SK-N-SH treated with all-trans-retinoic acid at 6 μM for 48 hours (cell line): ENCODE results near the gene RBM22.

Experiments used
- ATAC-seq: fragments of 200-7000 bp; cut with Tn5 transposase; 3 replicates; pipeline ENCODE4 v1.9.1; 2020; ENCODE audit warnings: mild to moderate bottlenecking, moderate library complexity
- ARNTL ChIP-seq: fragments of 450-650 bp; formaldehyde crosslinking; IDR thresholded peaks from 2 replicates; pipeline ENCODE4 v1.5.0; 2020; ENCODE audit warnings: low read depth, mild to moderate bottlenecking, moderate library complexity, borderline replicate concordance
- BACH2 ChIP-seq: fragments of 250-450 bp; sonication (Bioruptor Pico); IDR thresholded peaks from 2 replicates; pipeline ENCODE4 v1.9.0; 2021; ENCODE audit warnings: mild to moderate bottlenecking, borderline replicate concordance
- CSDC2 ChIP-seq: fragments of 250-450 bp; sonication (Bioruptor Pico); IDR thresholded peaks from 2 replicates; pipeline ENCODE4 v1.5.0; 2020; ENCODE audit warnings: mild to moderate bottlenecking, moderate library complexity
- ESRRG ChIP-seq: fragments of 250-450 bp; sonication (Bioruptor Pico); IDR thresholded peaks from 2 replicates; pipeline ENCODE4 v1.6.1; 2021; ENCODE audit warnings: mild to moderate bottlenecking
- GLIS3 ChIP-seq: fragments of 250-450 bp; sonication (Bioruptor Pico); IDR thresholded peaks from 2 replicates; pipeline ENCODE4 v1.5.0; 2020; ENCODE audit warnings: mild to moderate bottlenecking, moderate library complexity
- ISL1 ChIP-seq: fragments of 250-450 bp; sonication (Bioruptor Pico); IDR thresholded peaks from 2 replicates; pipeline ENCODE4 v2.1.2; 2022; ENCODE audit warnings: mild to moderate bottlenecking, moderate library complexity
- PPARA ChIP-seq: fragments of 250-450 bp; sonication (Bioruptor Pico); IDR thresholded peaks from 2 replicates; pipeline ENCODE4 v1.5.0; 2020; ENCODE audit warnings: mild to moderate bottlenecking, borderline replicate concordance
- RARB ChIP-seq: fragments of 250-450 bp; sonication (Bioruptor Pico); IDR thresholded peaks from 2 replicates; pipeline ENCODE4 v1.8.0; 2021; ENCODE audit warnings: mild to moderate bottlenecking, moderate library complexity
- SNAI2 ChIP-seq: fragments of 250-450 bp; sonication (Bioruptor Pico); IDR thresholded peaks from 2 replicates; pipeline ENCODE4 v1.5.0; 2020; ENCODE audit warnings: mild to moderate bottlenecking, moderate library complexity
- TCF4 ChIP-seq: fragments of 250-450 bp; sonication (Bioruptor Pico); IDR thresholded peaks from 2 replicates; pipeline ENCODE4 v1.8.0; 2021; ENCODE audit warnings: mild to moderate bottlenecking, moderate library complexity, borderline replicate concordance
- TOX ChIP-seq: fragments of 250-450 bp; sonication (Bioruptor Pico); IDR thresholded peaks from 2 replicates; pipeline ENCODE4 v1.8.0; 2021; ENCODE audit warnings: mild to moderate bottlenecking, moderate library complexity, borderline replicate concordance
- ZC3H10 ChIP-seq: fragments of 250-450 bp; sonication (Bioruptor Pico); IDR thresholded peaks from 2 replicates; pipeline ENCODE4 v1.5.1; 2021; ENCODE audit warnings: mild to moderate bottlenecking, moderate library complexity
- ZFP3 ChIP-seq: fragments of 250-450 bp; sonication (Bioruptor Pico); IDR thresholded peaks from 2 replicates; pipeline ENCODE4 v1.5.0; 2020; ENCODE audit warnings: mild to moderate bottlenecking, moderate library complexity
- ZFP30 ChIP-seq: fragments of 450-650 bp; formaldehyde crosslinking; IDR thresholded peaks from 2 replicates; pipeline ENCODE4 v1.5.0; 2022; ENCODE audit warnings: mild to moderate bottlenecking, moderate library complexity
- ZNF565 ChIP-seq: fragments of 450-650 bp; formaldehyde crosslinking; conservative IDR thresholded peaks from 2 replicates; pipeline ENCODE4 v1.5.0; 2020; ENCODE audit warnings: low read depth, mild to moderate bottlenecking, moderate library complexity
- ZNF8 ChIP-seq: fragments of 450-650 bp; formaldehyde crosslinking; IDR thresholded peaks from 2 replicates; pipeline ENCODE4 v1.5.0; 2020; ENCODE audit warnings: mild to moderate bottlenecking, moderate library complexity
- TF ChIP-seq, protein P1 (sequence below): fragments of 250-450 bp; sonication (Bioruptor Pico); IDR thresholded peaks from 2 replicates; pipeline ENCODE4 v1.8.0; 2020; ENCODE audit warnings: mild to moderate bottlenecking, moderate library complexity, borderline replicate concordance
- TF ChIP-seq, protein P2 (sequence below): fragments of 250-450 bp; sonication (Bioruptor Pico); IDR thresholded peaks from 2 replicates; pipeline ENCODE4 v1.5.1; 2021; ENCODE audit warnings: mild to moderate bottlenecking, moderate library complexity
- TF ChIP-seq, protein P3 (sequence below): fragments of 250-450 bp; sonication (Bioruptor Pico); IDR thresholded peaks from 2 replicates; pipeline ENCODE4 v1.8.0; 2021; ENCODE audit warnings: low read depth, mild to moderate bottlenecking, moderate library complexity, borderline replicate concordance
- TF ChIP-seq, protein P4 (sequence below): fragments of 250-450 bp; sonication (Bioruptor Pico); IDR thresholded peaks from 2 replicates; pipeline ENCODE4 v1.5.1; 2020; ENCODE audit warnings: low read depth, mild to moderate bottlenecking, moderate library complexity
- TF ChIP-seq, protein P5 (sequence below): fragments of 250-450 bp; sonication (Bioruptor Pico); IDR thresholded peaks from 2 replicates; pipeline ENCODE4 v1.5.0; 2020; ENCODE audit warnings: mild to moderate bottlenecking, moderate library complexity

RBM22 gene

DNA sequence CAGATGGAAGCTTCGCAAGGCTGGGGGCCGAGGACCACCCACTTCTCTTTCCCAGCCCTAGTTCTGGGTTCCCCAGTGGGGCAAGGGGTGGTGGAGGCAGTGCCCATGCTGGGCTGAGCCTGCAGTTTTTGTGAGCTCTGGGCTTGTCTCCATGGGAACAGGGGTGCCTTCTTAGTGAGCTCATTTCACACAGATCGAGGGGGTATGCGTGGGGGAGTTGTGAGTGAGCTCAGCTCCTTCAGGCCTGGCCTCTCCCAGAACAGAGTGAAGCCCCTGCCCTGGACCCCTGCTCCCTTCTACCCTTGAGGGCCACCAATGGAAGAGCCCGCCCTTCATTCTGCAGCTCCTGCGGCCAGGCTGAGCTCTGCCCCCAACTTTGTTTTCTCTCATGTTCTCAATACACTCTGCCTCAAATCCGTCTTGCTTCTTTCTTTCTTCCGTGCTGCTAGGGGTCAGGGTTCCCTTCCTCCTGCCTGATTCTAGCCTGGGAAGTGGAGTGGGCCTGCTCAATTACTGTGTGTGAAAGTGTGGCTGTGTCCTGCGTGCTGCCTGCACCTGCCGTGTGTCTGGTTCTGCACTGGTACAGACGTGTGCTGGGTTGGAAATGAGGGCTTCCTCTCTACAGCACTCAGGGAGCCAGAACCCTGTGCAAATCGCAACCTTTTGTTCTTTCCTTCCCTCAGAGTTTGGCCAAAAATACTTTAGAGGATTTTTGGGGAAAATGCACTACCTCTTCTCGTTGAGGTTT lies 48.8 kb downstream of the RBM22 start (continued):
- TF ChIP-seq ISL1 (CRISPR knock-in tag) (no peak), PPARA (no peak), SNAI2 (no peak), TOX (CRISPR knock-in tag) (no peak), CSDC2 (no peak)
- TF ChIP-seq, protein P1, sequence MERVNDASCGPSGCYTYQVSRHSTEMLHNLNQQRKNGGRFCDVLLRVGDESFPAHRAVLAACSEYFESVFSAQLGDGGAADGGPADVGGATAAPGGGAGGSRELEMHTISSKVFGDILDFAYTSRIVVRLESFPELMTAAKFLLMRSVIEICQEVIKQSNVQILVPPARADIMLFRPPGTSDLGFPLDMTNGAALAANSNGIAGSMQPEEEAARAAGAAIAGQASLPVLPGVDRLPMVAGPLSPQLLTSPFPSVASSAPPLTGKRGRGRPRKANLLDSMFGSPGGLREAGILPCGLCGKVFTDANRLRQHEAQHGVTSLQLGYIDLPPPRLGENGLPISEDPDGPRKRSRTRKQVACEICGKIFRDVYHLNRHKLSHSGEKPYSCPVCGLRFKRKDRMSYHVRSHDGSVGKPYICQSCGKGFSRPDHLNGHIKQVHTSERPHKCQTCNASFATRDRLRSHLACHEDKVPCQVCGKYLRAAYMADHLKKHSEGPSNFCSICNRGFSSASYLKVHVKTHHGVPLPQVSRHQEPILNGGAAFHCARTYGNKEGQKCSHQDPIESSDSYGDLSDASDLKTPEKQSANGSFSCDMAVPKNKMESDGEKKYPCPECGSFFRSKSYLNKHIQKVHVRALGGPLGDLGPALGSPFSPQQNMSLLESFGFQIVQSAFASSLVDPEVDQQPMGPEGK = no peak
- TF ChIP-seq, protein P2, sequence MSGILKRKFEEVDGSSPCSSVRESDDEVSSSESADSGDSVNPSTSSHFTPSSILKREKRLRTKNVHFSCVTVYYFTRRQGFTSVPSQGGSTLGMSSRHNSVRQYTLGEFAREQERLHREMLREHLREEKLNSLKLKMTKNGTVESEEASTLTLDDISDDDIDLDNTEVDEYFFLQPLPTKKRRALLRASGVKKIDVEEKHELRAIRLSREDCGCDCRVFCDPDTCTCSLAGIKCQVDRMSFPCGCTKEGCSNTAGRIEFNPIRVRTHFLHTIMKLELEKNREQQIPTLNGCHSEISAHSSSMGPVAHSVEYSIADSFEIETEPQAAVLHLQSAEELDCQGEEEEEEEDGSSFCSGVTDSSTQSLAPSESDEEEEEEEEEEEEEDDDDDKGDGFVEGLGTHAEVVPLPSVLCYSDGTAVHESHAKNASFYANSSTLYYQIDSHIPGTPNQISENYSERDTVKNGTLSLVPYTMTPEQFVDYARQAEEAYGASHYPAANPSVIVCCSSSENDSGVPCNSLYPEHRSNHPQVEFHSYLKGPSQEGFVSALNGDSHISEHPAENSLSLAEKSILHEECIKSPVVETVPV = no peak
- TF ChIP-seq, all 23 proteins: peak for 0

DNA sequence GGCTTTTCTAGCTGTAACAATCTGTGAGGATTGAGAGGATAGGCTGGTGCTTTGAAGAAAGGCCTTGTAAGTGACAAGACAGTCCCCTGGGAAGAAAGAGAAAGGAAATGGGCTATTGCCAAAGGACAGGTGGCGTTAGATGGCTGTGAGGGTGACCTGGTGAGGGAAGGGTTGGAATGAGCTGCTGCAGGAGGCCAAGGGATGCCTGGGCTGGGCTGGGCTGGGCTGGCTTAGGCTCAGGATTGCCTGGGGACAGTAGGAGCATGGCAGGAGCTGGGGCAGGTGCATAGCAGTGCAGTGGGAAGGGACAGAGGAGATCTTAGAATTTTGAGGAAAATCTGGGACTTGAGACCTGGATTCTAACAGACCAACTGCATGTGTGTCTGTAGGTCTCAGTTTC lies 49.5 kb downstream of the RBM22 start:
- TF ChIP-seq ARNTL (CRISPR knock-in tag) (no peak), ESRRG (CRISPR knock-in tag) (no peak), GLIS3 (CRISPR knock-in tag) (no peak), PPARA (no peak), ZNF565 (no peak), ZFP30 (CRISPR knock-in tag) (no peak), TCF4 (CRISPR knock-in tag) (no peak), ZNF8 (CRISPR knock-in tag) (no peak), RARB (CRISPR knock-in tag) (no peak), ZFP3 (CRISPR knock-in tag) (no peak), CSDC2 (no peak), BACH2 (no peak), ISL1 (CRISPR knock-in tag) (no peak), SNAI2 (no peak), ZC3H10 (no peak)
- TF ChIP-seq, protein P3, sequence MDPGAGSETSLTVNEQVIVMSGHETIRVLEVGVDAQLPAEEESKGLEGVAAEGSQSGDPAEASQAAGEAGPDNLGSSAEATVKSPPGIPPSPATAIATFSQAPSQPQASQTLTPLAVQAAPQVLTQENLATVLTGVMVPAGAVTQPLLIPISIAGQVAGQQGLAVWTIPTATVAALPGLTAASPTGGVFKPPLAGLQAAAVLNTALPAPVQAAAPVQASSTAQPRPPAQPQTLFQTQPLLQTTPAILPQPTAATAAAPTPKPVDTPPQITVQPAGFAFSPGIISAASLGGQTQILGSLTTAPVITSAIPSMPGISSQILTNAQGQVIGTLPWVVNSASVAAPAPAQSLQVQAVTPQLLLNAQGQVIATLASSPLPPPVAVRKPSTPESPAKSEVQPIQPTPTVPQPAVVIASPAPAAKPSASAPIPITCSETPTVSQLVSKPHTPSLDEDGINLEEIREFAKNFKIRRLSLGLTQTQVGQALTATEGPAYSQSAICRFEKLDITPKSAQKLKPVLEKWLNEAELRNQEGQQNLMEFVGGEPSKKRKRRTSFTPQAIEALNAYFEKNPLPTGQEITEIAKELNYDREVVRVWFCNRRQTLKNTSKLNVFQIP = no peak
- TF ChIP-seq, protein P4, sequence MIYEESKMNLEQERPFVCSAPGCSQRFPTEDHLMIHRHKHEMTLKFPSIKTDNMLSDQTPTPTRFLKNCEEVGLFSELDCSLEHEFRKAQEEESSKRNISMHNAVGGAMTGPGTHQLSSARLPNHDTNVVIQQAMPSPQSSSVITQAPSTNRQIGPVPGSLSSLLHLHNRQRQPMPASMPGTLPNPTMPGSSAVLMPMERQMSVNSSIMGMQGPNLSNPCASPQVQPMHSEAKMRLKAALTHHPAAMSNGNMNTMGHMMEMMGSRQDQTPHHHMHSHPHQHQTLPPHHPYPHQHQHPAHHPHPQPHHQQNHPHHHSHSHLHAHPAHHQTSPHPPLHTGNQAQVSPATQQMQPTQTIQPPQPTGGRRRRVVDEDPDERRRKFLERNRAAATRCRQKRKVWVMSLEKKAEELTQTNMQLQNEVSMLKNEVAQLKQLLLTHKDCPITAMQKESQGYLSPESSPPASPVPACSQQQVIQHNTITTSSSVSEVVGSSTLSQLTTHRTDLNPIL (CRISPR knock-in tag) = no peak
- TF ChIP-seq, protein P2 = no peak
- TF ChIP-seq, protein P1 = no peak
- TF ChIP-seq, protein P5, sequence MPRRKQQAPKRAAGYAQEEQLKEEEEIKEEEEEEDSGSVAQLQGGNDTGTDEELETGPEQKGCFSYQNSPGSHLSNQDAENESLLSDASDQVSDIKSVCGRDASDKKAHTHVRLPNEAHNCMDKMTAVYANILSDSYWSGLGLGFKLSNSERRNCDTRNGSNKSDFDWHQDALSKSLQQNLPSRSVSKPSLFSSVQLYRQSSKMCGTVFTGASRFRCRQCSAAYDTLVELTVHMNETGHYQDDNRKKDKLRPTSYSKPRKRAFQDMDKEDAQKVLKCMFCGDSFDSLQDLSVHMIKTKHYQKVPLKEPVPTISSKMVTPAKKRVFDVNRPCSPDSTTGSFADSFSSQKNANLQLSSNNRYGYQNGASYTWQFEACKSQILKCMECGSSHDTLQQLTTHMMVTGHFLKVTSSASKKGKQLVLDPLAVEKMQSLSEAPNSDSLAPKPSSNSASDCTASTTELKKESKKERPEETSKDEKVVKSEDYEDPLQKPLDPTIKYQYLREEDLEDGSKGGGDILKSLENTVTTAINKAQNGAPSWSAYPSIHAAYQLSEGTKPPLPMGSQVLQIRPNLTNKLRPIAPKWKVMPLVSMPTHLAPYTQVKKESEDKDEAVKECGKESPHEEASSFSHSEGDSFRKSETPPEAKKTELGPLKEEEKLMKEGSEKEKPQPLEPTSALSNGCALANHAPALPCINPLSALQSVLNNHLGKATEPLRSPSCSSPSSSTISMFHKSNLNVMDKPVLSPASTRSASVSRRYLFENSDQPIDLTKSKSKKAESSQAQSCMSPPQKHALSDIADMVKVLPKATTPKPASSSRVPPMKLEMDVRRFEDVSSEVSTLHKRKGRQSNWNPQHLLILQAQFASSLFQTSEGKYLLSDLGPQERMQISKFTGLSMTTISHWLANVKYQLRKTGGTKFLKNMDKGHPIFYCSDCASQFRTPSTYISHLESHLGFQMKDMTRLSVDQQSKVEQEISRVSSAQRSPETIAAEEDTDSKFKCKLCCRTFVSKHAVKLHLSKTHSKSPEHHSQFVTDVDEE (CRISPR knock-in tag) = no peak
- no peak for ATAC-seq
